HG03103 (cell line): ENCODE results near the gene LITAFD.

Experiments used
- ATAC-seq: cut with Tn5 transposase; IDR thresholded peaks from one replicate; pipeline ENCODE4 v1.9.1; 2021; ENCODE audit warnings: low read depth; ENCODE audit not compliant: unreplicated experiment

Gene LITAFD

DNA sequence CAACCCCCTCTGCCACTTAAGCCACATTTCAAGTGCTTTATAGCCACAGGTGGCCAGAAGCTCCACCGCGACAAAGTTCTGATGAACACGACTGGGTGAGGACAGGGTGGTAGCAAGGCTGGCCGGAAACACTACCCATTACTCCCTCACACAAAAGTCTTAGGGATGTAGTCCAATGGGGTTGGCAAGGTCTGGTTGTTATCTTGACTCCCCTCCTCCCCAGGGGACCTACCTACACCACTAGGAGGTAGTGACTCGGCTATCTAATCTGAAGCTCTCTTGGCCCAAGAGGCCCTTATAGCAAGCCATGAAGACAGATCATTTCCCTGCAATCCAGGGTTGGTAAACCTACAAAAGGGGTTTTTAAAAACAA, 8.4 kb downstream of the LITAFD start:
- no peak for ATAC-seq

DNA sequence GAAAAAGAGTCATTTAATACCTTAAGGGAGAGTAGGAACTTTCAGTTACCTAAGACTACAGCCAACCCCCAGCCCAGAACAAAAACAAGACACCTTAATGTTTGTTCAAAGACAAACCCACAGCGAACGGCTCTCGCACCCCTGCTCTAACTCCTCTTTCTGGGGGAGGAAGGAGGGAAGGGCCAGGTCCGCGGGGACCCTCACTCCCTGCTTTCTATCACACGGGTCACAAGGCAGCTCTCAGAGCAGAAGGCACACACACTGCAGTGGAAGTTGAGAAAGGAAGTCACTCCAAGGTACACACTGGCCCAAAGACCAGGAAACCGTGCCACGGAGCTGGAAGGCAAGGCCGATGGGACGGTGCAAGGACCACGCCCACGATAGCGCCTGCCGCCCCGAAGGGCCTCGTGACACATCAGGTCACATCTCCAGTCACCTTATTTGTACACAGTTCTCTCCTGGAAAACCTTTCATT, 10.0 kb downstream of the LITAFD start:
- peak; percentile 23 for ATAC-seq

DNA sequence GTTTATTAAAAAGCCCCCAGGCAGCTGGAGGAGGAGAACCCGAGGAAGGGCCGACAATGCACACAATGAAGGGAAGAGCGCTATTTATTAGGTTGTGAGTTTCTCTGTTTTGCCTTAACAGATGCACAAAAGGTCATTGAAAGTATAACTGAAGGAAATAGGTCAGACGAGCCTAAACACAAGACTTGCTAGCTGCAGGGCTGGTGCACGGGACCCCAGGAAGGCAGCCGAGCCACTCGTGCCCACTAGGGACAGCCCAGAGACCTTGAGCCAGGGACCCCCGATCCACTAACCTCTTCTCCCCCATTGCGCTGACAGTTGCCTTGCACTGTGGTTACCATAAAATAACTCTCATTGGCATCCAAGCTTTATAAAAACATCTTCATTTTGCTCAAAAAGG, 11.3 kb downstream of the LITAFD start:
- ATAC-seq, result no peak

DNA sequence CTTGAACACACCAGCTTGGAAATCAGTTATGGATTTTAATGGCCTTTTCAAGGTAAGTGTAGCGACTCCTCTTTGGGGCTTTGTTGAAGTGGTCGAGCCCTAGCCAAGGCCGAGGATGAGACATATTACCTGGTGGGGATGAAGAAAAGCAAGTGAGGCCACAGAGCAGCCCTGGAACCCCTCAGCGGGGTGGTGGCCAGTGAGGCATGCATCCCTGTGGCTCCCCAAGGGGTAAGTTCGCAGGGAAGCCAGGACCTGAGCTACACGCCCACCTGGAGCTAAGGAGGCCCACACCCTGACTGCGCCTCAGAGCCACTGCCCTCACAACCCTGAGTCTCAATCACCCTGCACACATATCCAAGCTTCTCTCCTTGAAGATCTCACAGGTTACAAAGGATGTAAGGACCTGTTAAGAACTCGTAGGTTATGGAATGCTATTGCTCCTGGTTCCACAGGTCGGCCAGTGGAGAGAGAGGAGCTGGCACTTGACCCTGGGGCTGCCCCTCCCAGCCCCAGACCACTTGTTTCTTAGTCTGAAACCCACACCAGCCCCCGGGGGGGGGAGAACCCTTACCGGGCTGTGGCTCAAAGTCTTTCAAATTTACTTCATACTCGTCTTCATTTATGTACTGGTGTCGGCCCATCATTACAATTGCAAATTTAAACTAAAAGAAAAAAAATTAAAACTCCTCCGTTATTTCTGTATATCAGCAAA, 12.0 kb downstream of the LITAFD start:
- ATAC-seq, result no peak

DNA sequence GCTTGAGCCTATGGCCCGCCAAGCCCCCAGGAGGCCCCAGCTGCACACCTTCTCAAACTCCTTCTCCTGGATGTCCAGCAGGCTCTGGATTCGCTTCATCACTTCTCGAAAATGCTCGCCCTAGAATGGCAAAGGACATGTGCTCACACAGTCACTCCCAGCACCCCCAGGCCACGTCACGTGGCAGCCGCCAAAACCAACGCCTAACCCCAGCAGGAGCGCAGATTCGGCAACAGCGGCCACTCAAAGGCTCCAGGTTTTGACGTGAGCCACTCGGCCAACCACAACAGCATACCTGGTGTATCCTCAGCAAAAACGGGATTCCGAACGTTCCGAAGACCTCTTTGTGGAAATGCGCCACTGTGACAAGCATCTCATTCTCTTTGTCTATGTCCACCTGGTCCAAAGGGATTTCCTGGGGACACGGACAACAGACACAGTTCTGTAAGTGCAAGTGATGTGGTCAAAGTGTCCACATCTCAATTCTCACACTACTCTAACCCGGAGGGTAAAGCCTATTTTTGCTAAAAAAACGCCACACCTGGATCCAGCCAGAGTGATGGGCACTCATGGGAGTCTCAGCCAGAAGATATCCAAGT, 12.7 kb downstream of the LITAFD start:
- ATAC-seq, result no peak

DNA sequence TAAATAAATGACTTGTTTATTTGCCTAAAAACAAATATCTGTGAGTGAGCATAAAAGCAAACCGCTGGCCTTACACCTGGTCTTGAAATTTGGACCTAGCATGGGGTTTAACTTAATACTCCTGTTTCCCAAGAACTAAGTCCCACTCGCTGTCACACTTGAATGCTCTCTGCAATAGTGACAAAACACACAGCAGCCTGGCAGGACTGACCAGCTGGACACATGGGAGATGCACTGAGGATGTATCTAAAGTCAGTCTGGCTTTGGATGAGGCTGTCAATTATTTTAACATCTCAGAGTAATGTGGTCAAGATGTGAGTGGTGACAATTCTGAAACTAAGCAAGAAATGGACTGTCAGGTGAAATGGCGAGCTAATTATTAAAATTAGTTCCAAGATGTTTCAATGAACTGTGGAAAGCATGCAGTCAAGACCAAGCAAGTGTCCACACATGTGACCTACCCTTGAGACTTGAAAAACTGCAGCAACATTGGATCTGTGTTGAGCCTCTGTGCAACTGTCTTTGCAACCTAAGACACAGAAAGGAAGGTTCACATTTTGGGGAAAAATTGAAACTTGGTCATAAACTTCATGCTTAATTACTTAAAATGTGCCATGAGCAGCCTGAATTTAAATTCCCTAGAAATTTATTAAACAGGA, 16.6 kb downstream of the LITAFD start:
- ATAC-seq, result no peak

DNA sequence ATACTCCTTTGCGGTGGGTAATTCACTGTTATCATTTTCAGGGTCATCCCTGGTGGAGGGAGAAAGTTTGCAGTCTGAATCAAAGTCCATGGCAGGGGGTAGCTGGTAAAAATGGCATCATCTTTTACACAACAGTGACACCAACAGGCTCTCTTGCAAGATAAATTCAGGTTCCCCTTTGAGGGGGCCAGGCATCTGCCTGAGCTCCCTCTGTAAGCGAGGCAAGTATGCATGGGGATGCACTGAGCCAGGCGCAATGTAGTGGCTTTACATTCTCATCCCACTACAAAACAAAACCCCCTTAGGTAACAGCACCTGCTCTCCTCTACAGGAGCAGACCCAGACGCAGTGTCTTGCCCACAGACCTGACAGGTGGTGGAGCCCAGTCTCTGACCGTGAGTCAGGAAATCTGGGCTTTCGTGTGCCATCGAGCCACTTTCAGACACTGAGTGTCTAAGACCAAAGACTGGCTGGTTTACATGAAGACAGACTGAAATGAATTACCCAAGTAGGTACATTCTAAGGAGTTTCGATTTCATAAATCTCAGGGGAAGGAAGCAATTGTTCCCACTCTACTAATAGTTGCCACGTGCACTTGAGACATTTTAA, 17.7 kb downstream of the LITAFD start:
- ATAC-seq, result no peak

DNA sequence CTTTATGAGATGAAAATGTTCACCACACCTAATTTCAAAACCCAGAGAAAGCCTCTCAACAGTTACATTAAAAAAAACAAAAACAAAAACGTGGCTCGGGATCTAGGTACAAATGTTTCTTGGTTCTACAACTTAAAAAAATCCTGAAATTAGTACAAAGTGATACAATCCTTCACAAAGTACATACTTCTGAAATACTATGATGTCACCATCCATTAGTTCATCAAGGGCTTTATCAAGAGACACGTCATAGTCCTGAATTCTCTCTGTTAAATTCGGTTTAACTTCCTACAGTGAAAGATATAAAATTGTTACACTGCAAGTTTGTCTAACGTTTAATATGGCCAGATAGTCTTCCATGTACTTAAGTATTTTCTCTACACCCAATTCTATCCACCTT, 18.2 kb downstream of the LITAFD start:
- no peak for ATAC-seq

DNA sequence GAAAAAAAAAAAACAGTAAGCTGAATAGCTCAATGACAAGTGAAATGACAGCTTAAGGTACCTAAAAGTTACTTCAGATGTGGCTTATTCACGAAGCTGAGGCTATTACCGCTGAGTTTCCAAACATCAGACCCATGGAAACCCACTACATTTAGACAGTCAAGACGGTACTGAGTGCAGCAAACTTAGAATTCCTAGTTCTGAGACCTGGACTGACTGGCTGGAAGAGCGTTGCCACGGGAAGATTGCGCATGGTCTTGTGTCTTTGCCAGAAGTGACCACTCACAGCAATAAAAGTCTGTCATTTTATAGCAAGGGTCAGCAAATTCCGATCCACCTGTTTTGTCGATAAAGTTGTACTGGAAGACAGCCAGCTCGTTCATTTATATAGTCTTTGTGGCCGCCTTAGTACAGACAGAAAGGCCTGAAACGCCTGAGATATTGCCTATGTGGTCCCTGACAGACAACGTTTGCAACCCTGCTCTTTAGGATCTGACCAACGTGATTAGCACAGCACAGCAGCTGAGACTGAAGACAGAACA, 19.2 kb downstream of the LITAFD start:
- no peak for ATAC-seq

DNA sequence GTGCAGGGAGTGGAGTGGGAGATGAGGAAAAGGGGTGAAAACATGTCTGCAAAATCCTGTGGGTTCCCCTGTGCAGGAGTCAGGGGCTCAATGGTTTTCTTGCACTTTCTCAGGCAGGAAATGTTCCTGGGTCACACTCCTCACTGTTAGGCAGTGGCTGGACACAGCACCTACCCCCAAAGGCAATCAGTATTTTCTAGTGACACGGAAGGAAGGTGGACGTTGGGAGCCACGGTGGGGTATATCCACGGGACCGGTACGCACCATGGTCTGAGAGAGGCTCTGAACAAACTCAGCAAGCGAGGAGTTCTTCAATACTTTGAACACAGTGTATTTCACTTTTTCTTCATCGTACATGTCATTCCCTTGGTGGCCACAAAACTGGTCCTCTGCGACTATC, 20.9 kb downstream of the LITAFD start:
- no peak for ATAC-seq

DNA sequence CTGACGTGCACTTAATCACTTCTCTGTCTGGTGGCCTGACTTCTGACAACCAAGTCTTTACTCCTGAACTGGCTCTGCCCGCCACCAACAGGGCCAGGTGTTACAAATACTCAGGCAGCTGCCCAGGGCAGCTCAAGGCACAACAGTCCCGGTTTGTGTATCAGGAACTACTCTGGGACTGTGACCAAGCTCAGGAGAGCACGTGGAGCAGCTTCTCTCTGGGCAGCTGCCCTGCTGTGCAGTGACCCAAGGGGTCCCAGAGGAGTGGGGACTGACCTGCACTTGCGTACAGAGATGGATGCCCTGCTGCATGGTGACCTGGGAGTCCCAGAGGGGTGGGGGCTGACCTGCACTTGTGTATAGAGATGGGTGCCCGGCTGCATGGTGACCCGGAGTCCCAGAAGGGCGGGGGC, 21.9 kb downstream of the LITAFD start:
- no peak for ATAC-seq

DNA sequence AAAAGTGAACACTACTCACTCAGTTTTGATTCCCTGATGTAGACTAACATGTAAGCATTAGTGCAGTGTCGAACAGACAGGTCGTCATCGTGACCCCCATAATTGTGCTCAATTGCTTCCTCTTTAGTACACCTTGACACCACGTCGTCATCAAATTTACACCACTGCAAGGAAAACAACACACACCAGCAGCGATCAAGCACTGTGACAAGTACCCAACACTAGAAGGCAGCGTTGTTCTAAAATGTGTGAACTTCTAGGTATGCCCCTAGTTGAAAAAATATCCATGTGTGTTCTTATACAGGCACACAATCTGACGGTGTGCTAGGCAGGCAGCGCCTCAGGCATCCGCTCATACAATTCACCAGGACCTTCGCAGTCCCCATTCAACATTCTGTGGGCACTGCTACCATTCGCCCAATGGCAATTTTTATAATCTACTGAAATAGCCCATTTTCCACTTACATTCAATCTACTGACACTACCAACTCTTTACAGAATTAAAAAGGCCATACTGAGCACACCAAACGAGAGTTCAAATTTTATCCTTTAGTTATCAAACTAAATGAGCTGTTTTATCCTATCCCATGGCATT, 23.1 kb downstream of the LITAFD start:
- no peak for ATAC-seq

DNA sequence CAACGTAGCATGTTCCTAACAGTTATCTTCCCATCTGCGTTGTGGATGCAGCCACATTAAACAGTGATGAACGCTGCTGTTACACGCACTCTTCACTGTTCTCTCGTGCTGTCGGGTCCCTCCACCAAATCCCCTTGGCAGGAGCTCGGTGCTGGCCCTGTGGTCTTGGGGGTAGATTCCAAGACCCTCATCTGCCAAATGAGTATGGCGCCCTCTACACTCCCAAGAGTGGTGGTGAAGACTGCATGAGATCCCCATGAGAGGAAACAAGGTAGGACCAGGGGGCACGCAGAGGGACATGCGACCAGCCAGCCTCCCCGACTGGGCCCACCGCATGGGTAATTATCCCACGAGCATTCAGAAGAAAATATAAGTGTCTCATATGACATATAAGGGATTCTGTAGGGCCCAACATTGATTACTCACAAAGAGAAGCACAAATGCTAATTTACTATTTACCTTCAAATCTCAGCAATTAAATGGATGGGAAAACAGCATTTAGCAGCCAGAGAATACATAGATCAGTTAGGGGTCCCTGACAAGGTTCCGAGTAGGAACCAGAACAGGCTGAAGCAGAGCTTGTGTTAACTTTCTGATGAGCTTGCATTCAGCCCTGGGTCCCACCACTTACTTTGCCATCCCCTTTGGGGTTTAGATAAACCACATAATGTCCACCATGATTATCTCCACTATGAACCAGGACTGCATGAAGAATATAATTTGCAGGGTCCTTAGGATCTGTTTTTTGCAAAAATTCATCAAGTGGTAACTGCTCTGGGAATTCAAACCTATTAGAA, 23.8 kb downstream of the LITAFD start:
- no peak for ATAC-seq

DNA sequence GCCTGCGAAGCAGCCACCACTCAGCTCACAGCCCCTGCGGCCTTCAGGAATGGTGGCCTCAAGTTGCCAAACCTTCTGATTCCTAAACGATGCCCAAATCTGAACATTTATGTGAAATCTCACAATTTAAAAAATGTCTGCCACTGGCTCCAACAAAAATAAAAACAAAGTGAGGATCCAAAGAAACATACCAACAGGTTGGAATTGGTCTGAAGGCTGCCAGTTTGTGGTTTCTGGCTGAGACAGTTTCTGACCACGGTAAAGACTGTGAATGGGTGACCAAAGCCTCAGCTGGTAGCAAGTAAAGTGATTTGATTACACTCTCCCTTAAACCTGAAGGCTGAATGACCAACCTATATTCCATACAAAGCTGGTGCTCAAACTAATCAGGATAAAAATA, 24.9 kb downstream of the LITAFD start:
- ATAC-seq, result no peak

DNA sequence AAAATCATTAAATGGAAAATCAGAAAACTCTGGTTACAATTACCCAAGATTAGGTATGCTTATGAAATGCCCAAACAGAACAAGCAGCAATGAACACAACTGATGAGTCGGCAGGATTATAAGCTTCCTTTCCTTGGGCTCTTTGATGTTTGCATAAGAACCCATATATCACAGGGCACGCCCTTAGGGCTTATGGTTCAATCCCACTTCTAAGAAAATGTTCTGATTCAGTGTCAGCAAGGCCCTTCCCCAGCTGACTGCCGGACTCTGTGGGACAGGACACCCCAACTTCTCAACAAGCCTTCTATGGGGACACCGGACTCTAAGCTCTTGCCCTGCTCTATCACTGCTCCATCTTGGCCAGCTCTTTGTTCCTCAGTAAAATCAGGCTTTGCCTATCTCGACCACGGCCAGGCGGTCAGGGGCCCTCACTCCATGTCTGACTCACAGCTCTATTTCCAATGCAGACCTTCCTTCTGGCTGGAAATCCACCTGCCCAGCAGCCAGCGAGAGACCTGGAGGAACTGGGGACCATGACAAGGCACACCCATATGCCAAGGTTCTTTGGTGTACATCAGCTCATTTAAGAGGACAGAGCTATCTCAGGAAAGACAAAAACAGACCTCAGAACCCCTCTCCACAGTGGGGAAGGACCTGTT, 26.8 kb downstream of the LITAFD start:
- ATAC-seq, result no peak

DNA sequence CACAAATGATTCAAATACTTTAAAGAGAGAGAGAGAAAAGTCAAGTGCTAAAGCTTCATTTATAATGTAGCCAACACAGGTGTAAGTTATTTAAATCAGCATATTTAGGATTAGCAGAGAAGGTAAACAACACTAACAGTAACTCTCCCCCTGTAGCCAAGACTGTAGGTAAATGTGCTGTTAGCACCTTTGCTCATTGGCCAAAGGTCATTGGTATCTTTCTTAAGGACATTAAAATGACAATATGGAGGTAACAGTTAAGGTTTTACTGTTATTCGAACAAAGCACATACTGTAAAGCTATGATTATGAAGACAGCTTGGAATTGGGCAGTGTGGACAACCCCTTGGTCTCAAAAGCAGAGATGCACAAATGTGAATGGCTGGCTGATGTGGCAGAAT, 28.7 kb downstream of the LITAFD start:
- ATAC-seq, result no peak

DNA sequence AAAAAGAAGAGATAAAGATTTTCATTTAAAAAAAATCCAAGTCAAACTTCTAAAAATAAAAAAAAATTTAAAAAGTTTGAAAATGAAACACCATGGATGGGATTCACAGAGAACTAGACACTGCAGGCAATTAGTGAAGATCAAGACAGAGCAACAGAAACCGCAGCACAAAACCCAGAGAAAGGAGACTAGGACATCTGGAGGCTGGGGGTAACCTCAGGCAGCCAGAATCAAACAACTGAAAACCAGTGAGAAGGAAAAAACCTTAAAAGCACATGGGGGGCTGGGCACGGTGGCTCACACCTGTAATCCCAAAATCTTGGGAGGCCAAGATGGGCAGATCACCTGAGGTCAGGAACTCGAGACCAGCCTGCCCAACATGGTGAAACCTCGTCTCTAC, 30.6 kb downstream of the LITAFD start:
- no peak for ATAC-seq

DNA sequence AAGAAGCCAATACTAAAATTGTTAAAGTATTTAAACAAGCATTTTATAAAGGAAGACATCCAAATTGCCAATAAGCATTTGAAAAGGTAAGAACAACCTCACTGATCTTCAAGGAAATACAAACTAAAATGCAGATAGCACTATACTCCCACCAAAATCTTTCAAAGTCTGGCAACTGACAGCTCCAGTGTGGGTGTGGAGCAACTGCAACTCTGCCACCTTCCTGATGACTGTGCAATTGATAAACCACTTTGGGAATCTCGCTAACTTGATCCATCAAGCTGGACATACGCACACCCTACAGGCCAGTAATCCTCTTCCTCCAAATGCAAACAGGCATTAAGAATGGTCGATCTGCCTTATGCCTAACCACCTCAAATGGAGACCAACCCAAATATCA, 31.9 kb downstream of the LITAFD start:
- no peak for ATAC-seq

DNA sequence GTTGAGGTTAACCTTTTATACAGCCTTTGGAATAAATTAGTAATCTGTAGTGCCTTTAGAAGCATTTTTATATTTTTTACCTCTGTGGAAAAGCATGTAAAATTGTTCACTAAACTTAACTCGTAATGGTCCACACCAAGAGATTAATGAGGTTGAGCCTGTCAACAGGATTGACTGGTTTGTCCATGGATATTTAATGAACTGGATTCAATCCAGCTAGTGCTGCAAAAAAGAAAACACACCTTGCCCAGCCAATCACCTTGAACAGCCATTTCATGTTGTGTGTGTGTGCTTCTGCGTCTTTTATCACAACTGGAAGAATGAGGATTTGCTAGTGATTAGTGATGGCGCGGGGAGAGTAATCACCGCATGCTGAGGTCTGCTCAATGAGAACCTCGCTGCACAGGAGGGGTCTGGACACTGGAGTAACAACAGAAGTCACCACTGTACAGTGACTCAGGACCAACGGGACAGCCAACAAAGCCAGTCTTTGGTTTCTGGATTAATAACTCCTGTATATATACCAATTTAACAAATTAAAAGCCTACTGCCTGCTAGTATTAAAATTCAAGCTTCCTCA, 33.7 kb downstream of the LITAFD start:
- ATAC-seq, result no peak
